ENCODE results near the gene AICDA.
"Not testable (repeated sequence)": the region's sequence is repeated elsewhere in the genome, so short reads cannot be mapped to it uniquely, and the experiment has no call there.

Gene AICDA

DNA sequence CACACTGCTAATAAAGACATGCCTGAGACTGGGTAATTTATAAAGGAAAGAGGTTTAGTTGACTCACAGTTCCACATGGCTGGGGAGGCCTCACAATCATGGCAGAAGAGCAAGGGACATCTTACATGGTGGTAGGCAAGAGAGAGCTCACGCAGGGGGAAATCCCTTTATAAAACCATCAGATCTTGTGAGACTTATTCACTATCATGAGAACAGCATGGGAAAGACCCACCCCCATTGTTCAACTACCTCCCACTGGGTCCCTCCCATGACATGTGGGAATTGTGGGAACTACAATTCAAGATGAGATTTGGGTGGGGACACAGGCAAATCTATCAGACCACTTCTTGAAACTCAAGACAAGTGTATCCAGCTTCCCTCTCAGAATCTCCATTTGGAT lies 1.2 kb upstream of the AICDA start:
- not testable (repeated sequence) for DNase-seq

DNA sequence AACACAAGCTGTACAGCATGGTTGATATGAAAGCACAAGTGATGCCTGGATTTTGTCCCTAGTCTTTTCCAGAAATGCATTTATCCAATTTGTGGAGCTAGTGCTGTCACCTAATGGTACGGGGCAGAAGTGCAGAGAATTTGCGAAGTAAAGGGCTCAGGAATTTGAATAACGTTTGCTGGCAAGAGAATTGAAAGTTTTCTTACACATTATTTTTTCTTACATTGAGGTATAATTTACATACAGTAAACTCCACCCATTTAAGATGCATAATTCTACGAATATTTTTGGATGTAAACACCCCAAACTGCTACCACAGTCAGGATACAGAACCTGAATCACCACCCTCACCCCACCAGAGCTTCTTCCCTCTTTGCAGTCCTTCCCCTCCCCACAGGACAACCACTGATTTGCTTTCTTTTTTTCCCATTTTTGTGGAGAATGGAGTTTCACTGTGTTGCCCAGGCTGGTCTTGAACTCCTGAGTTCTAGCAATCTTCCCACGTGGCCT lies 3.5 kb downstream of the AICDA start:
- peak in 7 of 56 donors; percentile 2 to 43 (median 7) for DNase-seq

DNA sequence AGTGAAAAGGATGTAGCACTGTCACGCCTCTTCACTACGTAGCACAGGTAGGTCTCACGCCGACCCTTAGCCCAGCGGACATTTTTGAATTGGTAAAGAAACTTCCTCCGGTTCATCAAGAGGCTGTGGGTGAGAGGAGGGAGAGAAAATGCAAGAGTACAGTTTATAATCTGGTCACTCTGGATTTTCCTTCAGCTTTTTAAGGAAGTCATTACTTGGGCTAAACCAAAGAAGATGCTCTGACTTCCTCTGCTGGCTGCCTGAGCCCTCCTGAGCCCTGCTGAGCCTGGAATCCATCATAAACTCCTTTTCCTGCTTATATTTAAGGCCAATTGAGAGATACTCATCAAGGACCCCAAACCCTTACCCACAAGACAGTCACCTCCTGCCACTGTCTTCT lies 5.8 kb downstream of the AICDA start:
- no peak for DNase-seq

DNA sequence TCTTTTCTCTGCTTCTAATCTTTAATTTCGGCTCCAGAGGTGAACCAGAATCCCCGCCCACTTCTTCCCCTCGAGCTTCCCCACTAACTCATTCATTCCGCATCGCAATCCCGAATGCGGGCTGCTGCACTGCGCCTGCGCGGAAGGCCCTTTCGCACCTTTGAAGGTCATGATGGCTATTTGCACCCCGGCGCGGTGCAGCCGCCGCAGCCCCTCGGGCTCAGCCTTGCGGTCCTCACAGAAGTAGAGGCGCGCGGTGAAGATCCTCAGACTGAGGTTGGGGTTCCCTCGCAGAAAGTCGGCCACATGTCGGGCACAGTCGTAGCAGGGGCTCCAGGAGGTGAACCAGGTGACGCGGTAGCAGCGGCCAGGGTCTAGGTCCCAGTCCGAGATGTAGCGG lies 7.6 kb downstream of the AICDA start:
- DNase-seq = no peak

DNA sequence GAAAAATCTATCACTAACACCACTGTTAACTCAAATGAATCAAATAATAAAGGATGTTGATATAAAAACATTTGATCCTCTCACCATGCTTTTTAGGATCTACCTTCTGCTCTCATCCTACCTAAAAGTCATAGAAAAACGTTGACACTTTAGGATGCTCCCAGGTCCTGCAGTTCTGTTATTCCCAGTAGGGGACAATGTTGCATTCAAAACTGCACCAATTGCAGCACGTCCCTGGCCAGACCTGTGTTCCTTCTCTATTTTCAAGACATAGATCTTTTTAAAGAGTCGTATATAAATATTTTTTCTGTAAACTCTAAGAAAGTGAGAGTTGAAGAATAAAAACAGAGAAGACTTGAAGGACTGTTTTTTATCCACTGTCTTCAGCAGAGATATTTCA lies 8.8 kb downstream of the AICDA start:
- DNase-seq = no peak

DNA sequence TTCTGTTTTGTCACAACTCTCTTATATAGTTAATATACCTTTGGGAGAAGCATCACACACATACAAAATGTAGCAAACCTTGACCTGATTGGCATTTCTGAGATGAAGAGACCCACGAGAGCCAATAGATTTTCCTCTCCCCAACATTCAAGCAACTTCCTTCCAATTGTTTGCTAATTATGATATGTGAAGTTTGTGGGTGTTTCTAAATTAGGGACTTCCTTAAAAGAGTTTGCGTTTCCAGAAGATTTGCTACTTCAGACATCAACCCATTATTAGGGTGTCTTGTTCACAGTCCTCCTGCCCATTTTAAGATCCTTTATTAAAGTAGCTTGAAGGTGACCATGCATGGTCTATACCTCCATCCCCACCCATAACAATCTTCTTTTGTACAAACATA lies 9.4 kb downstream of the AICDA start:
- no peak for DNase-seq

DNA sequence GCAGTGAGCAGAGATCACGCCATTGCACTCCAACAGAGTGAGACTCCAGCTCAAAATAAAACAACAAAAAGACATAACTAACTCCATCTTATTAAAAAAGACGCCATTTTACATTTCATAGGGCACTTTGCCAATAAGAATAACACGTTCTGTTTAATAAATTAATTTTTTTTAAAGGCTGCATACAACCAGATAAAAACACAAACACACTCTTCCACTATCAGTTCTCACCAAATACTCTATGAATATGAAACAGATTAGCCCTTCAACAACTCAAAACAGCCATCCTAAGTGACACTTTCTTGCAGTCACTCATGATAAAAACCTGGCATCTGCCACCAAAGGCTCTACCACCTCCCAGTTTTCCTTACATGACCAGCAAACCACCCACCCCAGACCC lies 16.1 kb downstream of the AICDA start:
- DNase-seq = no peak

DNA sequence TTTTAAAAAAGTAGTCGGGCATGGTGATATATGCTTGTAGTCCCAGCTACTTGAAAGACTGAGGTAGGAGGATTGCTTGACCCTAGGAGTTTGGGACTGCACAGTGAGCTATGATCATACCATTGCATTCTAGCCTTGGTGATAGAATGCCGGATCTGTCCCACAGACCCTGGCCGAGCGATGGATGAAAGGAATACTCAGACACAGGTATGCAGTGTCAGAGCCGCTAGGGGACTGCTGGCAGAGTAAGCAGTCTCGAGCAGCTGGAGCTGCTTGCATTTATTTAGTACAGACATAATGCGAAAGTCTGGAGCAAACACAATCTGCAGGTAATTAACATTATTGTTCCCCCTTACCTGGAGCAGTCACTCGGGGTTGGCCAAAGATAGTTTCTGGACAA lies 18.6 kb downstream of the AICDA start:
- DNase-seq = no peak

DNA sequence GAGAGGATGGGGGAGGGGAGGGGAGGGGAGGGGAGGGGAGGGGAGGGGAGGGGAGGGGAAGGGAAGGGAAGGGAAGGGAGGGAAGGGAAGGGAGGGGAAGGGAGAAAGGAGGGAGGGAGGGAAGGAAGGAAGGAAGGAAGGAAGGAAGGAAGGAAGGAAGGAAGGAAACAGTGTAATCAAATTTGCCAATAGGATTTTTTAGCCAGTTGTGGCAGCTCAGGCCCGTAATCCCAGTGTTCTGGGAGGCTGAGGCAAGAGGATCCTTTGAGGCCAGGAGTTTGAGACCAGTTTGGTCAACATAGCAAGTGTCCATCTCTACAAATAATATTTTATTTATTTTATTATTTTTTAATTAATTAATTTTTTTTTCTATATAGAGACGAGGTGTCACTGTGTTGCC lies 19.4 kb downstream of the AICDA start:
- DNase-seq = no peak

DNA sequence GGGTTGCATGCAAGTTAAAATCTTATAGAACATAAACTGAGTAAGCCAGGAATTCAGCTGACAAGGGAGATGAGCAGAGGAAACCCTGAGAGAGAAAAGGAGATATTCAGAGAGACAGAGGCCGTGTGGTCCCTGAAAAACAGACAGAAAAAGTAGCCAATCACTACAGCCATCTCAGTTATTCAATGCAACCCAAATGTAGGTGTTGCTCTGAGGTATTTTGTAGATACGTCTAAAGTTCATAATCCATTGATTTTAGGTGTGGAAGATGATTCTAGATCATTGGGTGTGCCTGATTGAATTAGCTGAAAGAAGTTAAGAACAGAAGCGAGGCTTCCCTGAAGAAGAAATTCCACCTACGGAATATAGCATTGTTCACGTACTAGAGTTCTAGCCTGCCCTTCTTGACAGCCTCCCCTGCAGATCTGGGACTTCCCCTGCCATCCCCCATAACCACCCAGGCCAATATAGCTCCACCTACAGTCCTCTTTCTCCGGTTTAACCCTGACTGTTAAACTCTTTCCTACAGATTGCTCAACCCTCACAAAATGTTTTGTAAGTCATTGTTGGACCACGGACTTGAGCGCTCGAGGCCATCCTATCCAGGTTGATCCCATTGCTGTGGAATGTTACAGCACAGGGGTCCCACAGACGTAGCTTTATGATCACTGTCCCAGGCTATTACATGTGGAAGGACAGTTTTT lies 21.7 kb downstream of the AICDA start:
- no peak for DNase-seq

DNA sequence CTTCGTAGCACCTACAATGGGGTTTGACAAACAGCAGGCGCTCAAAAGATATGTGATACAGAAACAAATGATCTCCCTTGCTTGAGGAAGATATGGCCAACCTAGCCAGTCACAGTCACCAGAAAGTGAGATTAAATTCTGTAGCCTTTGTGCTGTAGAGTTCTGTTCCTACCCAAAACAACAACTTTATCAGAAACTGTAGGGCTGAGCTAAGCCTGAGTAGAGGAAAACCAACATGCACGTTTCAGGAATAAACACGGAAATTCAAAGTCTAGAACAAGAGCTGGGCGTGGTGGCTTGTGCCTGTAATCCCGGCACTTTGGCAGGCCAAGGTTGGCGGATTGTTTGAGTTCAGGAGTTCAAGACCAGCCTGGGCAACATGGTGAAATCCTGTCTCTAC lies 23.0 kb downstream of the AICDA start:
- no peak for DNase-seq

DNA sequence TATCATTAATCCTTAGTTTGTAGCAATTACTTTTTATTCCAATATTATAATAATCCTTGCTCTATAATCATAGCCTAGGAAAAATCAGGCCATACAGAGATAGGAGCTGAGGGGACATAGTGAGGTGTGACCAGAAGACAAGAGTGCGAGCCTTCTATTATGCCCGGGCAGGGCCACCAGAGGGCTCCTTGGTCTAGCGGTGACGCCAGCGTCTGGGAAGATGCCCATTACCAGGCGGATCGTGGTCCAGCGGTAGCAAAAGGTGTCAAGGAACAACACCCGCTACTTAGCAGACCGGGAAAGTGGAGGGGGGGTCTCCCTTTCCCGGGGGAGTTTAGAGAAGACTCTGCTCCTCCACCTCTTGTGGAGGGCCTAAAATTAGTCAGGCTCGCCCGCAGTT lies 28.2 kb downstream of the AICDA start:
- not testable (repeated sequence) for DNase-seq

DNA sequence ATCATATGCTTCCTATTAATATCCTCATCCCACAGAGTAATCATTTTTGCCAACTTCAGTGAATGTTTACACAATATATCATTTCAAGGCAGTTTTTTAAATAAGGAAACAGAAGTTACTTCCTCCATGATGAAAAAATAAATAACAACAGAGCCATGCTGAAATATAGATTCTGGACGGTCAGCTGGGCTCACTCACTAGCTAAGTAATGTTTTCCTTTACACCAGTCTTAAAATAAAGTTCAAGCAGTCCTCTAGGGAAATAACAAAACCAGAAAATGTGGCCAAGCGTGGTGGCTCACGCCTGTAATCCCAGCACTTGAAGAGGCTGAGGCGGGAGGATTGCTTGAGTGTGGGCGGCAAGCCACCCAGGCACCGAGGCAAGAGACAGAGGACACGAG lies 28.7 kb downstream of the AICDA start:
- DNase-seq = peak in 11 of 56 donors; percentile 1 to 32 (median 7)

DNA sequence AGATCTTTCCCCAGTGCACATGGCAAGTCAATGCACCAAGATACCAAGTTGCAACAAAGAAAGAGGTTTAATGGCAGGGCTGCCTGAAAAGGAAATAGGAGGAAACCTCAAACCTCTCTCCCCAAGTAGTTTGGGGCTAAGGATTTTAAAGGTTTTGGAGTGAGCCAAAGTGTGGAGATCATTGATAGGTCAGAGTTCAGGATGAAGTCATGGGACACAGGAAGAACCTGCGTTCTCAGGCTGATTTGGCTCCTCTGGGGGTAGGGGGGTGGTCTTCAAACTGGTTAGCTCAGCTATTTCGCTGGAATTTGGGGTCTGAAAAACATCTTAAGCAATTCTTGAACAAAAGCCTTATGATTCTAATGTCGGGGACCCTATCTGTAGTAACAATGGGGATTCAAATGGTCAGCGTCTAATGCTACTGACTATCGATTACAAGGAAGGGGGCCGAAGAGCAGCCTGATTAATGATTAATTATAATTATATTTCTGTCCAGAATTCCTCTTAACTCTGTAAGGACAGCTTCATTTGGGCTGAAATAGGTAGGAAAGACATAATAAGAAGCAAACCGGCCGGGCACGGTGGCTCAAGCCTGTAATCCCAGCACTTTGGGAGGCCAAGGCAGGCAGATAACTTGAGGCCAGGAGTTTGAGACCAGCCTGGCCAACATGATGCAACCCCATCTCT lies 31.4 kb downstream of the AICDA start:
- no peak for DNase-seq

DNA sequence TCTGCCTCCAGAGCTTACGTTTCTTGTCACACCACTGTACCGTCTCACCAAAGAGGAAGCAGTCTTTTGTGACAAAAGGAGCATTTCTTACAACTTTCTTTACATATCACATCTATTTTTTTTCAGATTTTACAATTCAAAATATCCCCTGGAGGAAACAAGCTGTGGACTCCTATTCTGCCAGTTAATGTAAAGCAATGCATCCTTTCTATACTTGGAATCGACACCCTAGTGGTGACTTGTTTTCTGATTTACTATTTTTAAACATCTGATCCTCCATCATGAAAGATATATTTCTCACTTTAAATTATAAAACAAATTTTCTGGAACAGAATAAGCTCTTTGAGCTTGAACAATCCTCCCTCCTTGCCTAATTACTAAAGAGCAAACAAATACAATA lies 34.8 kb downstream of the AICDA start:
- no peak for DNase-seq

DNA sequence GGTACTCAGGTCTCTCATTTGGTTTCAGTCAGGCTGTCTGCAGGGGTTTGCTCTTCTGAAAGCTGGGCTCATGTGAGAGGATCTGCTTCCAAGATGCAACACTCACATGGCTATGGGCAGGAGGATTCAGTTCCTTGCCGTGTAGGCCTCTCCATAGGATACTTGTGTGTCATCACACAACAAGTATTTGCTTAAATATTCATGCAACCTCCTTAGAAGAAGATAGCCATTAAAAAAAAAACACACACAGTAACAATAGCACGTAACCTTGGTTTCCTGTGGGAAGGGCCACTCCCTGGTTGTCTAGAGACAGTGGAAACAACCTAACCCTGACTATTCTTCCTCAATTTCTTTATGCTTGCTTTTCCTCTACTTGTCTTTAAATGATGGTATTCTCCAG lies 40.2 kb downstream of the AICDA start:
- no peak for DNase-seq

DNA sequence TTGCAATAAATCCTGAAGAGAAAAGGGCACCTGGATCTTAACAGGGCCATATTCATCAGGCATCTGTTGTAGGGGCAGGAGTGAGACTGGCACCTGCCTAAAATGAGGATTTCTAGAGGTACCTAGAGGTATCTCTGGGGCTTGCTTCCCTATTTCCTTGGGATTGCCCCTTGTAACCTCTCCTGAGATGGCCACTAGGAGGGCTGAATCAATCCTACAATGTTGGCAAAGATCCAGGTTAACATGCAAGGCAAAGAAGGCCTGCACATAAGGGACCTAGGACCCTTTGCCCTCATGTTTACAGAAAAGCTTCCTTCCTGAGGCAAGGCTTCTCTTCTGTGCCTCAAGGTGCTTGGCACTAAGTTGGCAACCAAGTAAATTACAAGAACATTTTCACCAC lies 46.1 kb downstream of the AICDA start:
- no peak for DNase-seq

DNA sequence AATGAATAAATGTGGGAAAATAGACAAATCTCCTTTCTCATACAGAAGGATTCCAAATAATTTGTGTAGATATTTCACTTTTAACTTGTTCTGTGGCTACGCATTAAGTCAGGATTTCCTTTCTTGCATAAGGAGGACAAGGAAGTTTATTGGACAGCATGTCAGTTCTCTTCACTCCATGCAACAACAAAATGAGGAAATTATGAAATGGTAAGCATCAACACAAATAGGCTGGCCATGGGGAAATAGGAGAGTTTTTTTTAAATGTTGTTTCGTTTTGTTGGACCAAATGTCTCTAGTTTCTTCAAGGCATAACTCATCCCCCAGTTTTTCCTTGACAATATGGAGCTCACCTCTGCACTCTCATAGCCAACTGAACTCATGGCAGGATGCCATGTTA lies 46.6 kb downstream of the AICDA start:
- not testable (repeated sequence) for DNase-seq

DNA sequence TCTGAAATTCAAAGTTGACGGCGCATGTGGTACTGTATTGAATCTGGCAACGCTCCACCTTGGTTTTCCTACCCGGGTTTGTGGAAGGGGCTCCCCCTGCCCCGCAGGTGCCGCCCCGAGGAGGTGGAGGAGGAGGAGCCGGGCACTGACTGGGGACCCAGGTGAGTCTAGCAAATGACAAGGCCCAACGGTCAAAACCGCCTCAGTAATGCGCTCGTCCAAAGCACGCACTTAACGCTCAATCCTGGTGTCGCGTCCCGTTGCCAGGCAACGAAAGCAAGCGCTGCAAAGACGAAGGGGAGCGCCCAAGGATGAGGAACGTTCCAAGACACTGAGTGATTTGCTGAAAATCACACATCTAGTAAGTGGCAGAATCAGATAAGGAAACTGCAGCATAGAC lies 48.0 kb downstream of the AICDA start:
- peak in 2 of 56 donors; percentile 3 for DNase-seq

DNA sequence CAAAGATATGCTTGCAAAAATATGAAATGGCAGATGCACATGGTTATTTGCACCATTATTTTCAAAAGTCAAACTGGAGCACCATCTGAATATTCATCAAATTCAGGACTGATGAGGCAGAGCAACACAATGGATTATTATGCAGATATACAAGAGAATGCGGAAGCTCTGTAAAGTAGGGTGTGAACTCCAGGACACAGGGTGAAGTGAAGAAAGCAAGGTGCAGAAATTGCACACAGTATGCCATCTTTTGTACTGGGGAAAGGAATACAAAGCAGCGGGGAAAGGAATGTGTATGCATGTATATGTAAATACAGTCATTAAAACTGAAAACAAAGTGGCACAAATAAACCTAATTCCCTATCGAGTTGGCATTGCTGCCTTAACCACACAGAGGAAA lies 49.3 kb downstream of the AICDA start:
- DNase-seq = no peak

DNA sequence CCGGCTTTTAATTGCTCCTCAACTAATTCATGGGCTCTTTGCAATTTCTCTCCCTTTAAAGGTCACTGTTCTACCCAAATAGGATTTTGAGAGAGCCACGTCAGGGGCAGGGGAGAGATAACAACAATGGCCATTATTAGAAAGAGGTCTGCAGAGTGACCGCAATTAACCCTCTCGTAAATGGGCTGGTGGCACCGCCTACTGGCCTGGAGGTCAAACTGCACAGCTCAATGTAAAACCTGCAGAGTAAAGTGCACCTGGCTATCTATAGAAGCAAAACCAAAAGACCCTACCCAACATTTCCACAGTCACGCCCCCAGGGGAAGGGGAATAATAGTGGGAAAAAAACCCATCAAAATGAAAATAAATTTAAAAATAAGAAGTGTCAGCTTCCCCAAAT lies 50.3 kb downstream of the AICDA start:
- DNase-seq = no peak

DNA sequence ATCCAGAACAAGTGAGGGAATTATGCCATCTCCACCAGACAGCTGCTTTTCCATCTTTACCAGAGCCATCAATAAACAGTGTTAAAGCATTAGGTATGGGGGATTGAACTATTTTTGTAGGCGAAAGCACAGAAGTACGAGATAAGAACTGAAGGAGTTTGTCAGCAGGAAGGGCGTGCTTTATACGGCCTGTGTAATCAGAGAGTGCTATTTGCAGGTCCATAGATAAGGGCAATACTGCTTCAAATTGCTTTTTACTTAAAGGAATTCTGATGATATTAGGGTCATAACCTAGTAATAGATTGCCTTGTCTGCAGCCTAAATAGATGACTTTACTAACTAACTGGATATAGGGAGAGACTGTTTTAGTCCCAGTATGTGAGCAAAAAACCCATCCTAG lies 51.6 kb downstream of the AICDA start:
- DNase-seq = no peak

DNA sequence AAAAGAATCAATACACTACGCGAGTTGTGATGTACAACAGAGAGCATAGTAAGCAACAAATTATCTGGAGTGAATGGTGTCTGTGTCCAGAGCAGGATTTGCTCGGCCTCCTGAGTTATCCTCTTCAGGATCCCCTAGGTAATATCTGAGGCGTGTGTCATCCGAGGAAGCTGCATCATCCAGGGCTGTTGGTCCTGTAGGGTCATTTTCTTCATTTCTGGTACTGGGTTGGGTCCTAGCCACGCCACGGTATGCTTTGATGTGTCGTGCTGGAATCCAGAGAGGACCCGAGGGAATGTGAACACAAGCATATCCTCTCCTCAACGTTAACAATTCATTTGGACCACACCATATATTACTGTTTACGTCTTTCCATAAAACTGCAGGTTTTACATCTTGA lies 53.0 kb downstream of the AICDA start:
- no peak for DNase-seq

All from amygdala (tissue), 56 donors.